HG02798 (cell line): ENCODE results near the gene BPTF.
"Not testable (repeated sequence)": the region's sequence is repeated elsewhere in the genome, so short reads cannot be mapped to it uniquely, and the experiment has no call there.

Experiments used
- ATAC-seq: cut with Tn5 transposase; IDR thresholded peaks from one replicate; pipeline ENCODE4 v1.9.1; 2021; ENCODE audit warnings: mild to moderate bottlenecking; ENCODE audit not compliant: unreplicated experiment, poor library complexity

BPTF gene

GRCh38 chr17:67999291-67999911 is 174.1 kb downstream of the BPTF start:
- no peak for ATAC-seq

- ATAC-seq = no peak
Measured at GRCh38 chr17:68004201-68004600, 178.9 kb downstream of the BPTF start.

GRCh38 chr17:68006797-68007196 is 181.5 kb downstream of the BPTF start:
- no peak for ATAC-seq

- peak; percentile 63 for ATAC-seq
Measured at GRCh38 chr17:68011199-68011665, 185.9 kb downstream of the BPTF start.

GRCh38 chr17:68013385-68013784 is 188.1 kb downstream of the BPTF start:
- no peak for ATAC-seq

- ATAC-seq = no peak
Measured at GRCh38 chr17:68015081-68015723, 189.9 kb downstream of the BPTF start.

- ATAC-seq = no peak
Measured at GRCh38 chr17:68016838-68017237, 191.5 kb downstream of the BPTF start.

GRCh38 chr17:68018493-68018892 is 193.2 kb downstream of the BPTF start:
- not testable (repeated sequence) for ATAC-seq

- ATAC-seq = no peak
Measured at GRCh38 chr17:68019336-68019674, 194.0 kb downstream of the BPTF start.

GRCh38 chr17:68019675-68020408 is 194.5 kb downstream of the BPTF start:
- ATAC-seq = peak; percentile 95

GRCh38 chr17:68020409-68020756 is 195.1 kb downstream of the BPTF start:
- no peak for ATAC-seq

- not testable (repeated sequence) for ATAC-seq
Measured at GRCh38 chr17:68020791-68021190, 195.5 kb downstream of the BPTF start.

GRCh38 chr17:68021963-68022362 is 196.7 kb downstream of the BPTF start:
- ATAC-seq = no peak

- not testable (repeated sequence) for ATAC-seq
Measured at GRCh38 chr17:68022547-68022946, 197.2 kb downstream of the BPTF start.

GRCh38 chr17:68029512-68030215 is 204.4 kb downstream of the BPTF start:
- no peak for ATAC-seq
